Body of pancreas (tissue), 4 donors: ENCODE data around the gene RABGEF1.

Experiments used
- POLR2A ChIP-seq, 3 donors: fragments of 450-650 bp; IDR thresholded peaks; one replicate each; pipeline ENCODE4 v1.6.1; 2016; ENCODE audit warnings: antibody characterized with exemption in 3 of 3, mild to moderate bottlenecking in 2 of 3
- TF ChIP-seq, protein P1 (sequence below), 7 experiments: fragments of 450-650 bp in 4 of 7; fragments of 200-600 bp in 3 of 7; sonication (generic) in 3 of 7; IDR thresholded peaks; one replicate each; pipeline ENCODE4 v1.5.1; 2016 to 2019; ENCODE audit warnings: antibody characterized with exemption in 7 of 7

DNA sequence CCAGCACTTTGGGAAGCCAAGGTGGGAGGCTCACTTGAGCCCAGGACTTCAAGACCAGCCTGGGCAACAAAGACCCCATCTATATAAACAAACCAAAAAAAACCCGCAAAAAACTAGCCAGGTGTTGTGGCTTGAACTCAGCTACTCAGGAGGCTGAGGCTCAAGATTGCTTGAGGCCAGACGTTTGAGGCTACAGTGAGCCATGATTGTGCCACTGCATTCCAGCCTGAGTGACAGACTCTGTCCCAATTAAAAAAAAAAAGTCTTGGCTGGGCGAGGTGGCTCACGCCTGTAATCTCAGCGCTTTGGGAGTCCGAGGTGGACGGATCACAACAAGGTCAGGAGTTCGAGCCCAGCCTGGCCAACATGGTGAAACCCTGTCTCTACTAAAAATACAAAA is 11.4 kb downstream of the RABGEF1 start:
- no peak for TF ChIP-seq POLR2A (IDR thresholded peaks at IDR 0.05)
- TF ChIP-seq, protein P1, sequence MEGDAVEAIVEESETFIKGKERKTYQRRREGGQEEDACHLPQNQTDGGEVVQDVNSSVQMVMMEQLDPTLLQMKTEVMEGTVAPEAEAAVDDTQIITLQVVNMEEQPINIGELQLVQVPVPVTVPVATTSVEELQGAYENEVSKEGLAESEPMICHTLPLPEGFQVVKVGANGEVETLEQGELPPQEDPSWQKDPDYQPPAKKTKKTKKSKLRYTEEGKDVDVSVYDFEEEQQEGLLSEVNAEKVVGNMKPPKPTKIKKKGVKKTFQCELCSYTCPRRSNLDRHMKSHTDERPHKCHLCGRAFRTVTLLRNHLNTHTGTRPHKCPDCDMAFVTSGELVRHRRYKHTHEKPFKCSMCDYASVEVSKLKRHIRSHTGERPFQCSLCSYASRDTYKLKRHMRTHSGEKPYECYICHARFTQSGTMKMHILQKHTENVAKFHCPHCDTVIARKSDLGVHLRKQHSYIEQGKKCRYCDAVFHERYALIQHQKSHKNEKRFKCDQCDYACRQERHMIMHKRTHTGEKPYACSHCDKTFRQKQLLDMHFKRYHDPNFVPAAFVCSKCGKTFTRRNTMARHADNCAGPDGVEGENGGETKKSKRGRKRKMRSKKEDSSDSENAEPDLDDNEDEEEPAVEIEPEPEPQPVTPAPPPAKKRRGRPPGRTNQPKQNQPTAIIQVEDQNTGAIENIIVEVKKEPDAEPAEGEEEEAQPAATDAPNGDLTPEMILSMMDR (IDR thresholded peaks at IDR 0.05), result no peak
